Measurements from ENCODE around the gene BAIAP3.

DNA sequence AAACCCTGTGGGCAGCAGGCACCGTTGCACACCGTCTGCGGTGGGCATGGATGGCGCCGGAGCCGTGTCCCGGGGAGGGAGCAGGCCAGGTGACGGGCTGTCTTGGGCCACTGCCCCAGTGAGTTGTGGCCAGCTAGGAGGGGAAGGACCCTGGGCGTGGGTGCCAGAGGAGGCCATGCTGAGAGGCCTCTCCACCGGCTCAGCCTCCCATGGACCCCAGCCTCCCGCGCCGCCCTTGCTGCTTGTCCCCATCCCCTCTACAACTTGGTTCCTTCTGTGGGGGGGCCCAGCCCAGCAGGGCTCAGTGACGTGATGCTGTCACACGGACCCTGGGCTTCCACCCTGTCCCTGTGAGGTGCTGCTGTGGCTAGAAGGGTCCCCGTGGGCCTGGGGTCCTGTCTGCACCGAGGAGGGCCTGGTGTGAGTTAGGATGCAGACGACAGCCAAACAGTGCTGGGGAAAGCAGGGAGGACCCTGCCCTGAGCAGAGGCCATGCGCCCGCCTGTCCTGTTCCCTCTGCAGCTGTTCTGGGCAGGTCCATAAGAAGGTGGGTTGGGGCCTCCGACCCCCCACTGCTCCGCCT lies 12.7 kb upstream of the BAIAP3 start:
- TF ChIP-seq CTCF (IDR thresholded peaks at IDR 0.05) = no peak
- TF ChIP-seq POLR2A (IDR thresholded peaks at IDR 0.05) = no peak
